HG02885 (cell line): ENCODE measurements around the gene NRG2.

ENCODE experiments used
- ATAC-seq: cut with Tn5 transposase; IDR thresholded peaks from one replicate; pipeline ENCODE4 v1.9.1; 2021; ENCODE audit warnings: mild to moderate bottlenecking; ENCODE audit not compliant: unreplicated experiment, poor library complexity

NRG2 gene

DNA sequence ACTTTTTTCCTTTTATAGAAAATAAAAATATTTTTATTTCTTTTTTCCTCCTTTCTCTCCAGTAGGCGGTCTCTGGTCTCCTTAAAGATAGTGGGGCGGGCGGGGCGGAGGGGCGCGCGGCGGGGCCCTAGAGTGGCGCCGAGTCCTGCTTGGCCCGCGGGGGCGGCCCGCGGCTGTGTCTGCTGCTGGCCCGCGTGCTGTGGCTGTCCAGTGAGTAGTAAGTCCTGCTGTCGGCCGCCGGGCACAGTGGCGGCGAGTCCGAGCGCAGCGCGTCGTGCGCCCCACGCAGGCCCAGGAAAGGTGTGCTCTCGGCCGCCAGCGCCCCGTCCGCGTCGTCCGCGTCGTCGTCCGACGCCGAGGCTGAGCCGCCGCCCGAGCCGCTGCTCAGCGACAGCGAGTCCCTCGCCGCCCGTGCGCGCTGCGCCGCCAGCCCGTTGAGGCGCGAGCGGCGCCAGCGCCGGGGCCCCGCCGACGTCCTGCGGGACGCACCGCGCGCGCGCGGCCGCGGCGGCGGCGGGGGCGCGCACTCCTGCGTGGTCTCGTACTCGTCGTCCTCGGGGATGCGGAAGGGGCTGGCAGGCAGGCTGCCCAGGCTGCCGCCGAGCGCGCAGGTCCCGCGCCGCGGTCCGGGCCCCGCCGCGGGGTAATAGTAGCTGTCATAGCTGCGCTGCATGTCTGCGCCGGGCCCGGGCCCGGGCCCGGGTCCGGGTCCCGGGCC is 195.2 kb downstream of the NRG2 start:
- peak; percentile 76 for ATAC-seq

DNA sequence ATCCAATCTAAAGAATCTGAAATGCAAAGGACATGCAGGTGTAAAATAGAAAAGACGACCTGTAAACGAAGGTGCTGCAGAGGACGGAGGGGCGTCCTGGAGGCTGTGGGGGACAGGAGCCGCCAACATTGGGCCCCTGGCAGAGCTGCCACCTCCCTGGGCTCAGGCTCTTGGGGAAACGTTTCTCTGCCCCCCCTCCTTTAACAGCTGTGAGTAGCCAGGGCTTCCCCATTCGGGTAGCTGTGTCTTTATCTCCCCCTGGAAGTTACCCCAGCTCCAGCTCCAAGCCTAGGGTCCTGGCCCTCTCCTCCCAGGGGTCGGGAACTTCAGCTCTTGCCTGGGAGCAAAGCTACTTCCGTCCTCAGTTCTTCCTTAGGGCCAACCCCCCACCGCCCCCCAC is 196.0 kb downstream of the NRG2 start:
- no peak for ATAC-seq

DNA sequence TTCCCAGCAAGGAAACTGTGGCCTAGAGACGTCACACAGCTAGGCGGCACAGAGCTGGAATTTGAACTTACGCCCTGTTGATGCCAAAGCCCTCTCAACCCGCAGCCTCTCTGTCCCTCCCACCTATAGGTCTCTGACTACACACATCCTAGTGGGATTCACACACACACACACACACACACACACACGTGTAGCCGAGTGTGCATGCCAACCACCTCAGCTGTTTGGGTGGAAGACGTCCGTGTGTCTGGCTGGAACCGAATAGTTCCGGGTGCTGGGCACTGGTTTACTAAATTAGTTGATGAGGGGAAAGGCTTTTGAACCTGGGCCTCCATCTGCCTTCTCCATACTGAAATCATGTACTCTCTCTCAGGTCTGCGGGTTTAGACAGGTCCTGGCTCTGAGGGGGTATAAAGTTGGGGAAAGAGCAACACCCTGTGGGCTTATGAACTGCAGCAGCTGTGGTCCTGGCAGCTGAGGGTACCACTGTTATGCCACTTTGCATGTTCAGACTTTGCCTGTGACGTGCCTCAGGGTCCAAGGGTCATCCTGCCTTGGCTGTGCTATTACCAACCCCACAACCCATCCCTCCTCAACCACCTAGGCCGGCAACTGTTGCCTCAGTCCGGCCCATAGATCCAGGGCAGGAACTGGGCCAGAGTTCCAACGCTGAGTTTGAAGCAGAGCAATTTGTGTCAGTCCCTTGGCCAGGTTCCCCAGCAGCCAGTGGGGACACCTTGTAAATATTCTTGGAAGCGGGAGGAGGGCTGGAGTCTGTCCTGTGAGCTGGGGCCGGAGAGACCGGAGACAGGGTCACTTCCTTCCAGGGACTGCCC is 197.0 kb downstream of the NRG2 start:
- no peak for ATAC-seq

DNA sequence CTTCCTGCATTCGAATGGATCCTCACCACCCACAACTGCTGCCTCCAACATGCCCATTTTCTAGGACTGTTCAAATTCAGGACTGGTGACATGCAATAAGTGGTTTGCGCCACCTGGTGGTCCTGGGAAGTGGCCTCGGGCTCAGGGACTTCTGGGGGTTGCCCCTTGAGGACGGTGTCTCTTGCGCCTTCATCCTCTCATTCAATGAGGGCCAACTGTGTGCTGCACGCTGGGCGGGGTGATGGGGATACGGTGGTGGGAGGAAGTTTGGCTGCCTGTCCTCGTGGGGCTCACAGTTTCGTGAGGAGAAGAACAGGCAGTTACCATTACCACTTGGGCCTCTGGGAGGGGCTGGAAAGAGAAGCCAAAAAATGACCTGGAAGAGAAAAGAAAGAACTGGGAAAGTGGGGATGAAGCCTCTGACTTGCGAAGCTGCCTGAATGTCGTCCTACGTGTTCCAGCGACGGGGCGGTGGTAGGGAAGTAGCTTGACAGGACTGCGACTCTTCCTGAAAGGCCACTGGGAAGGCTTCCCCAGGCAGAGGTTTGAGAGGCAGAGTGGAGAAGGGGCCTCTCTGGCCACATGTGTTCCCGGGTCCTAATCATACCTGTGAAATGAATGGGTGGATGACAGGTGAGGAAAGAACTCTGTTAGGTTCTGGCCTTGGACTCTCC is 198.5 kb downstream of the NRG2 start:
- peak; percentile 53 for ATAC-seq

DNA sequence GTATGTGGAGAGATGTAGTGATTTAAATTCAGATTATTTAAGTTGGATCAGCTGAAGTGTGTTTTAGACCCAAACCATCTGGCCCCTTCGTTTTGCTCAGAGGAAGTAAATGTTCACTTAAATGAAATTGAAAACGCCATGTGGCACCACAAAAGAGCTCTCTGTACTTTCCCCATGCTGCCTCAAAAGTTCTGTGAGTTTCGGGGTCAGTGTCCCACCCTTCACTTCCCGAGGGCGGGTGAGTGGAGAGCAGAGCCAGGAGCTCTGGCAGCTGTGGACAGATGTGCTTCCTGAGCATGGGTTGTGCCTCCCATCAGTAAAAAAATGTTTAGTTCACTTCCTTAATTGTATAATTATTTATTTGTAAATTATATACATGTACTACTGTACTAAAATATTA is 199.1 kb downstream of the NRG2 start:
- ATAC-seq = no peak

DNA sequence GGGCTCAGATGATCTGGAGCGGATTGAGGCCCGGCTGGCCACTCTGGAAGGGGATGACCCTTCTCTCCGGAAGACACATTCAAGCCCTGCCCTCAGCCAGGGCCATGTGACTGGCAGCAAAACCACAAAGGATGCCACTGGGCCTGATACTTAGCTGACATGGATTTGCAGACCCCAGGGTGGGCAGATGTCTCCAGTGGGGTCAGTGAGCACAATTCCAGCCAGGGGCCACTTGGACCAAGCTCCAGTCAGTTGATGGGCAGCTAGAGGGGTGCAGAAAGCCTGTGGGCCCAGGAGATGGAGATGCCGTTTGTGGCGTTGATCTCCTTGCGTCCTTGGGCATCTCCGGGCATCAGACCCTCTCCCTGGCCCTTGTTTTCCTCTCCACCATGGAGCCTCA is 200.8 kb downstream of the NRG2 start:
- ATAC-seq = no peak

DNA sequence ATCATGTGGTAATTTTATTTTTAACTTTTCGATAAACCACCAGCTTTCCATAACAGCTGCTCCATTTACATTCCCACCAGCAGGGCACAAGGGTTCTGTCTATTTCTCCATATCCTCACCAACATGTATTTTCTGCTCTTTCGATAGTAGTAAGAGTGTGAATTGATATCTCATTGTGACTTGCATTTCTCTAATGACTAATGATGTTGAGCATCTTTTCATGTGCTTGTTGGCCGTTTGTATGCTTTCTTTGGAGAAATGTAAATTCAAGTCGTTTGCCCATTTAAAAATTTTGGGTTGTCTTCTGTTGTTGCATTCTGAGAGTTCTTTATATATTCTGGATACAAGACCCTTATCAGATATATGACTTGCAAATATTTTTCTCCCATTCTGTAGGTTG is 201.6 kb downstream of the NRG2 start:
- ATAC-seq = no peak

DNA sequence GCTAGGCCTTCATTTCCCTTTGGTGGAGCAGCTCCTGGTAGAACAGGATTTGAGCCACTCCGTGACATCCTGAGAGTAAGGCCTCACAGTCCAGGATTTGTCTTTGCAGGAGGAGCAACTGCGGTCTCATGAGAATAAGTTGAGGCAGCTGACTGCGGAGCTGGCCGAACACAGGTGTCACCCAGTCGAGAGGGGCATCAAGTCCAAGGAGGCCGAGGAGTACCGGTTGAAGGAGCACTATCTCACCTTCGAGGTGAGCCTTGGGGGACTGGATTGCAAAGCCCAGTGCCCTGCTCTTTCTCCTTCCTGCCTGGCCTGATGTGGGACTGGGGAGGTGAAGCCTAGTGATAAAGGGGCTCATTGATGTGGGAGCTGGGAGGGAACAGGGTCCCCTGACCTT is 203.2 kb downstream of the NRG2 start:
- ATAC-seq = no peak

DNA sequence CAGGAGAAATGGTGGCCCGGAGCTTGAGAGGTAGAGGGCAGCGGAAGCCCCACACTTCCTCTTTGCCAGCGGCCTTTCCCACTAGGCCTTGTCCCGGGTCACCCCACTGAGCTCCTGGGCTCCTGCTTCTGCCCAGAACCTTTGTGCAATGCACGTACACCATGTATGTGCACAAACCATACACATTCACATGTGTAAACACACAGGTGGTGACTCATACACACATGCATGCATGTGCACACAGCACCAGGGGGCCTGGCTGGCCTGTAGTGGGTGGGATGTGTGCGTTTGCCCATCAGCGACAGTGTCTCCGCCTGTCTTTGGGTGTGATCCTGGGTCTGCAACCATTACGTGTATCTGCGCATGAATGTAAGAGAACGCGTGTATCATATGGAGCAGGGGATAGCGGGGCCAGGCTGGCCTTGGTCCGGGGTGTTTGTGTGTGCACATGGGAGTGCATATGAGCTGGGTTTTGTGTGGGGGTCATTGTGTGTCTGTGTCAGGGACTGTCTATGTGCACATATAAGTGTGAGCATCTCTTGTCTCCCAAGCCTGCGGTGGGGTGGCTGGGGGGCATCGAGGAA is 203.8 kb downstream of the NRG2 start:
- no peak for ATAC-seq

DNA sequence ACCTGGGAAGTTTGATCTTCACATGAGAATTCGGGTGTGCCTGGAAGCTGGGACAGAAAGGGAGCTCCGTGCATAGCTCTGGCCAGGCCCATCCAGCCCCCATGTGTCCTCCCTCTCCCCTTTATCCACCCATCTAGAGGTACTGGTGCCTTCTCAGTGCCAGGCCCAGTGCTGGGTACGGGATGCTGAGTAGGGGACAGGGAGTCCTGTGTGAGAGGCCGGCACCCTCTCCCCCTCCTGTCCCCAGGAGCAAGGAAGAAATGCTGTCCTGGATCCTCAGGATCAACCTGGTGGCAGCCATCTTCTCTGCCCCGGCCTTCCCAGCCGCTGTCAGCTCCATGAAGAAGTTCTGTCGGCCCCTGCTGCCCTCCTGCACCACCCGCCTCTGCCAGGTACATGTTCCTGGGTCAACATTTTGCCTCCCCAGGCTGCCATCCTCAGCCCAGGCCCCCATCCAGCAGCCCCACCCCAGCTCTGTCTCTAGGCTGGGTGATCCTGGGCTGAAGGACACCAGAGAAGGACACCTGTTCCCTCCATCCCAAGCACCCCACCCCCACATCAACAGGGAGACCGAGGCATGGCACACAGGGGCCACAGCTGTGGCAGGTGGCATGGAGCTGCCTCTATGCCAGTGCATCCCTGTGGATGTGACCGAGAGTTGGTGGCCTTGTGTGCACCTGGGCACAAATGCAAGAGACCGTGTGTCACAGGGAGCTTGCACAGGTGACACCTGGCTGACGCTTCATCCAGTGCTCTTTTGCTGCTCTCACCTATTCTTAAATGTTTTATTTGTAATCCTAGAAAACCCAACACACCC is 204.5 kb downstream of the NRG2 start:
- ATAC-seq = no peak

DNA sequence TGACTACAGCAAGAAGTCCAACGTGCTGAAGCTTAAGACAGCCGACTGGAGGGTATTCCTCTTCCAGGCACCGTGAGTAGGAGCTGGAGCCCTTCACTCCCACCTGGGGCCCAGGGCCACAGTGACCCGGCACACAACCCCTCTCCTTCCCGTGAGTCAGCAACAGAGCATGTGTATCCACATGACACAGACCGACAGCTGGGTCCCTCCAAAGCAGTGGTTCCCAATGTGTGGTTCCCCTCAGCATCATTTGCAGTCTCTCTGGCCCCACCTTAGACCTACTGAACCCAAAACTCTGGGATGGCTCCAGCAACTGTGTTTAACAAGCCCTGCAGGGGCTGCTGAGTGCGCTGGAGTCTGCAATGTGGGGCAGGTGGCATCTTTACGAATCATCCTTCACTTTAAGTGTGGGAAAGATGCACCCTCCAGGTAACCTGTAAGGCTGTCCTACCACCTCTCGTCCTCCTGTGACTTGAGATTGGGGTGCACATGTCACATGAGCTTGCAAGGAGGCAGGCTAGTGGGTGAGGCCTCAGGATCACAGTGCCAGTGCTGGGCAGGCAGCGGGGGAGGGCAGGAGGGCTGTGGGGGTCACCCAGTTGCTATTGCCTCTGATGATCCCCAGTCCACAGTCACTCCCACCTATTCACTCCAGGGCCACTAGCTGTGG is 205.3 kb downstream of the NRG2 start:
- ATAC-seq = no peak

DNA sequence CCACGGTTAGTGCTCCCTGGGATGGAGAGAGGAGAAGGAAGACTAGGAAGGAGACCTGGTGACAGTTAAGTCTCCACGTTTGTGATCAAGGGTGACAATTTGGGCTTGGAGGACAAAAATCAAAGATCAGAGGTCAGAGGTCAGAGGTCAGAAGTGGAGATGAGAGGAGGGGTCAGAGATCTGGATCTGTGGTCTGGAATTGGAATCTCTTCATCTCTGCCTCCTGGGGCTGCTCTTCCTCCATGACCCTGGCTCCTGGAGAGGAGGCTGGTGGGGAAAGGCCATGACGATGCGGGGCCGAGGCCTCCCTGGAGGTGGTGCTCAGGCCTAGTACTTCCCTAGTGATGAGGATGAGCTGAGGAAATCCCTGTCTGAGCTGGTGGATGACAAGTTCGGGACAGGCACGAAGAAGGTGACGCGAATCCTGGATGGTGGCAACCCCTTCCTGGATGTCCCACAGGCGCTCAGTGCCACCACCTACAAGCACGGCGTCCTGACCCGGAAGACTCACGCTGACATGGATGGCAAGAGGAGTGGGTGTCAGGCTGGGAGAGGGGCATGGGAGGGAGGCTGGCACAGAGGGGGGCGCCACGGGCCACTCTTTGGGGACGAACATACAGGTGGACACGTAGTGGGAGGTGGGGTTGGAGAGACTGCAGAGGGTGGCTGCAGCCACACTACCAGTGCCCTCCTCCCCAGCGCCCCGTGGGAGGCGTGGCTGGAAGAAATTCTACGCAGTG is 206.5 kb downstream of the NRG2 start:
- ATAC-seq = no peak

DNA sequence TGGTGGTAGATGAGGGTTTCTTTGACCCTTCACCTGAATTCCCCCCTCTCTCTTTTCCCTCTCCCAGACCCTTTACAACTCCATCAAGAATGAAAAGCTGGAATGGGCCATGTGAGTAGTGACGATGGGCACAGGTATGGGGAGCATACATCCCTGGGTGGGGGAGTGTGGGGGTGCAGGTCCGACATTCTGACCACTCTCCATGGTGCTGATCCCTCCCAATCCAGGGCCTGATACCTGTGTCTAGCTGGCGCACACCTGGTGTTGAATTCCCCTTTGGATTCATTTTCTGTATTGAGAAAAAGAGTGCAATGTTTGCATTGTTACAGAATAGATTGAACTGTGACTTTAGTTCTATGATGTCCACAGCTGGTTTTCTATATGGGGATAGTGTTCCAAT is 207.4 kb downstream of the NRG2 start:
- no peak for ATAC-seq

DNA sequence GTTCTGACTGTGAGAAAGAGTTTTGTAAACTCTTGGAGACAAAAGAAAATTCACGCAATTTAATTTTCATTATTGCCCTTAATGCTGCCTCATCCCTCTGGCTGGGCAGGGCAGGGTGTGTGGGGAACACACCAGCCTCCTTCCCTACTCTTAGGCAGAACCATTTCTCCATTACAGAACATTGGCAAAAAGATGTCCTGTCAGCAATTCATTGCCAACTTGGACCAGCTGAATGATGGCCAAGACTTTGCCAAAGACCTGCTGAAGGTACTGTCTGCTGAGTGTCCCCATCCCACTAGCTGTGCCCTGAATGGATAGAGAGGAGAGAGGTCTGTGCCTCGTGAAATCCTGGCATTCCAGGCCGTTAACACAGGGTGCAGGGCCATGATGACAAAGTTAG is 209.6 kb downstream of the NRG2 start:
- no peak for ATAC-seq

DNA sequence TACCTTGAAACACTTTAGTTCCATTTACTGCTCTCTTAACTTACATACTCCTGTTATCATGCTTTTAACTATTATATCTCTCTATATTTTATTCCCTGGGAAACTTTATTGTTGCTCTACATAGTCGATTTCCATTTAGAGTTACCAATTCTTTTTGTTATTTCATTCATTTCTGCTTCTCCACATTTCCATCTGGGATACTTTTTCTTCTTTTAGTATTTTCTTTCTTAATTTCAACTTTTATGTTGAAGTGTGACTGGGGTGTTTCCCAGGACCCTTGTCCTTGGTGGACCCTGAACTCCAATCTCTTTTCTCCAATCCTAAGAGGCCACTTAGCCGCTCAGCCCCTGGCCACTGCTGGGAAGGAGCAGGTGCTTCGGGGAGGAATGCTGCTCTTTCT is 211.5 kb downstream of the NRG2 start:
- ATAC-seq = no peak

DNA sequence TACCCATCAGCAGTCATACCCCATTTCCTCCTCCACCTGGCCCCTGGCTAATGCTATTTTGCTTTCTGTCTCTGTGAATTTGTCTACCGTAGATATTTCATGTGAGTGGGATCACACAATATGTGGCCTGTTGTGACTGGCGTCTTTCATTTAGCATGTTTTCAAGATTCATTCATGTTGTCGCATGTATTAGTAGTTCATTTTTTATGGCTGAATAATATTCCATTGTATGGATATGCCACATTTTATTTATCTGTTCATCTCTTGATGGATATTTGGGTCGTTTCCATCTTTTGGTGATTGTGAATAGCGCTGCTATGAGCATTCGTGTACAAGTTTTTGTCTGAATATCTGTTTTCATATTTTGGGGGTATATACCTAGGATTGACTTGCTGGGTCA is 213.6 kb downstream of the NRG2 start:
- no peak for ATAC-seq

DNA sequence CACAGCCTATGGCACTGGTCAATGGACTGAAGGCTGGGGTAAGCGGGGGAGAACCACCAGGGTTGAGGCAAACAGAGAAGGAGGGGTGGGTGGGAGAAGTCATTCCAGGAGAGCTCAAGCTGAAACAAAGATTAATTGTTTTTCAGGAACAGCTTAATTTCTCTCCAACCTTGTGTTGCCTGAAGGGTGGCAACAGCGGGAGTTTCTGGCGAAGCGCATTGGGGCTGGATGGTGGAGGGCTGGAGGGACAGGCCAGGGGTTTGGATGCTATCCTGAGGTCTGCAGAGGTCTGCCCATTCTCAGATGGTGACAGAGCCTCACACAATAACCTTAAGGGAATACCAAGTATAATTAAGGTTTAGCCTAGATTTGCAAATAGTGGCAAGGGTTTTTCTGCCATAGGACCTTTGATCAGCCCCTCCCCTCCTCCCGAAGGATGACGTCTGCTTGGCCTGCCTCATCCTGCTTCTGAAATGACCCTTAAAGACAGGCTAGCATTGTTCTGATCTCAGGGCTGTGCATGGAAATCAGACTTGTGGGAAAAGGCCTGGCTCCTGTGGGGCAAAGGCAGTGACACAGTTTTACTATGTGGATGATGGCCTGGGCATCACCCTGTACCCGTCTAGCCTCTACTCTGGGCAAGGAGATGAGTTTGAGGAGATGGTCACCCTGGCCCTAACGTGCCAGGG is 214.7 kb downstream of the NRG2 start:
- ATAC-seq = no peak

DNA sequence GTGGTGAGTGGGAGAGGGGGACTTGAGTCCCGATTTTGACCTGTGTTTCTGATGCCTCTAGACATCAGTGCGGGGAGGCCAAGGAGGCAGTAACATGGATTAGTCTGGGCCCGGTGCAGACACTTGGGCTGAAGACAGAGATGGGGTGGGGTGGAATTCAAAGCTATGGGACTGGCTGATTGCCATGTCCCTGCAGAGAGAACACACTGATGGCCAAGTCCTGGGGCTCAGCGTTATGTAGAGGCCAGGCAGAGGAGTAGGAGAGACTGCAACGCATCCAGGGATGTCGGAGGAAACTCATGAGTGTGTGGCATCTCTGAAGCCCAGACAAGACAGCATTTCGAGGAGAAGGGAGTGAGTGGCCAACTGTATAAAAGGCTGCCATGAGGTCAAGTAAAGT is 217.4 kb downstream of the NRG2 start:
- ATAC-seq = no peak
